Body of pancreas (tissue), 4 donors: ENCODE measurements around the gene EPHA8.

ENCODE experiments used
- CTCF ChIP-seq, 7 experiments: fragments of 450-650 bp in 4 of 7; fragments of 200-600 bp in 3 of 7; sonication (generic) in 3 of 7; IDR thresholded peaks; one replicate each; pipeline ENCODE4 v1.5.1; 2016 to 2019; ENCODE audit warnings: antibody characterized with exemption in 7 of 7
- POLR2A ChIP-seq, 3 donors: fragments of 450-650 bp; IDR thresholded peaks; one replicate each; pipeline ENCODE4 v1.6.1; 2016; ENCODE audit warnings: antibody characterized with exemption in 3 of 3, mild to moderate bottlenecking in 2 of 3

GRCh38 chr1:22545141-22545540 lies 18.1 kb upstream of the EPHA8 start:
- TF ChIP-seq POLR2A (IDR thresholded peaks at IDR 0.05), result no peak
- no peak for TF ChIP-seq CTCF (IDR thresholded peaks at IDR 0.05)
